Measurements from ENCODE around the gene MYF5.

- no peak for TF ChIP-seq CTCF (IDR thresholded peaks at IDR 0.05; ENCODE audit: low read length)
- no peak for TF ChIP-seq EZH2 (IDR thresholded peaks at IDR 0.05; ENCODE audit: borderline replicate concordance, low read length)
Measured at GRCh38 chr12:80716696-80717469, at the start of gene MYF5.
